Activated T-helper 1 cell treated with Interleukin-2 at 50 U/mL for 16 hours (primary cell): ENCODE results near the gene ZRSR2.

Experiments used
- DNase-seq: peaks from one replicate; pipeline ENCODE4 v3.0.0-alpha.2; 2020; ENCODE audit warnings: low read depth

The ZRSR2 gene

GRCh38 chrX:15853586-15854079, 63.3 kb downstream of the ZRSR2 start:
- DNase-seq = no peak

DNA sequence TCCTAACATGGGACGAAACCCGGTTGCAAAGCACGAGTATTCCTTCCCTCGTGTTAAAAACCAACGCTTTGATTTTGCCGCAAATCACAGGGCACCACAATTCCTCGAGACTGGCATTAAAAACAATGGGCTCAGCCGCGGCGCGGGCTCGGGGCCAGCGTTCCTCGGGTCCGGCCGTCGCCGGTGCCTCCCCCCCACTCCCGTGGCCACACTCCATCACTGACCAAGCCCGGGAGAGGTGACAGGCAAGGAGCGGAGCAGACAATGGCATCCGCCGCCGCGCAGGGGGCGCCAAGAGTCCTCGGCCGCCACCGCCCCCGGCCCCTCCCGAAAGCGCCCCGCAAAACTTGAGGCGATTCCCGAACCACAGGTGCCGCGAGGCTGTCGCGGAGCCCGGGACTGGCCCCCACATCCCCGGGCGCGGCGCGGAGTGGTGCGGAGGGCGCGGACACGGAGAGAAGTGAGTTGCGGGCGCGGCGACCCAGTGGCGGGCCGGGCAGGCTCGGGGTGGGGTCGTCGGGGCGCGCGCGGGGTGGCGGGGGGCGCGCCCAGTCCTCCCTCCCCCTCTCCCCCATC, 63.9 kb downstream of the ZRSR2 start:
- peak; percentile 37 for DNase-seq

GRCh38 chrX:15854712-15855567, 64.7 kb downstream of the ZRSR2 start, which contains the start of gene AP1S2:
TSS of gene AP1S2 (minus strand) at chrX:15854813. CDS start at chrX:15852524, 2,289 bp downstream.
- DNase-seq = peak; percentile 98

GRCh38 chrX:15855568-15856221, 65.4 kb downstream of the ZRSR2 start:
- no peak for DNase-seq

GRCh38 chrX:15856222-15856587, 65.9 kb downstream of the ZRSR2 start:
- no peak for DNase-seq

DNA sequence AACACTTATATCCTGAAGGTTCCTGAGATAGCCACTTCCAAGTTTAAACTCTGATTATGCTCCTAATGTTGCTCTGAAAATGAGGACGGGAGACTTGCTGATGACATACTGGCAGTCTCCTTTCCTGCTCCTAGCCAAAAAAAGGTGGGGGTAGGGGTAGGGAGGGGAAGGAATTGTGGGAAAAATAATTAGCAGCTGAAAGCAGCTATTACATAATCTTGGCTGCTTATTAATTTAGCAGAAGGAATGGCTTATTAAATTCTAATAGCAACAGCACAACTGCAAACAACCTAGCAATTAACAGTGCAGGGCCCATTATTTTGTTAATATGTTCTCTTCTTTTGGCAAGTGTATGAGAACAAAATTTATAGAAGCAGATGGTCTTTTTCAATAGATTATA, 66.4 kb downstream of the ZRSR2 start:
- DNase-seq = no peak

DNA sequence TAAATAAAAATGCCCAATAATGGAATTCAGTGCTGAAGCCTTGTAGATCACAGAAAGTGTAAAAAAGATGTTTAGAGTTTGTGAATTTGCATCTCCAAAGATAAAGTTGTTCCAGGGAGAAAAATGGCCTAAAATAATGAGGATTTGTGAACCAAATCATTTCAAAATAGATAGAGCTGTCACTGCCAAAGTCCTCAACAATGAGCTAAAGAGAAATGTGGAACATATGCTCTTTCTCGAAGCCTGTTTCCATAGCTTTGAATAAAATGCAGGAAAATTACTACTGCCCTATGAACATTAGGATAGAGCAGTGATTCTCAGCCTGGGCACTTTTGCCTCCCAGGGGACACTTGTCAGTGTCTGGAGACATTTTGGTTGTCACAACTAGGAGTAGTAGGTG, 67.8 kb downstream of the ZRSR2 start:
- no peak for DNase-seq

GRCh38 chrX:15860921-15861320, 70.6 kb downstream of the ZRSR2 start:
- no peak for DNase-seq

DNA sequence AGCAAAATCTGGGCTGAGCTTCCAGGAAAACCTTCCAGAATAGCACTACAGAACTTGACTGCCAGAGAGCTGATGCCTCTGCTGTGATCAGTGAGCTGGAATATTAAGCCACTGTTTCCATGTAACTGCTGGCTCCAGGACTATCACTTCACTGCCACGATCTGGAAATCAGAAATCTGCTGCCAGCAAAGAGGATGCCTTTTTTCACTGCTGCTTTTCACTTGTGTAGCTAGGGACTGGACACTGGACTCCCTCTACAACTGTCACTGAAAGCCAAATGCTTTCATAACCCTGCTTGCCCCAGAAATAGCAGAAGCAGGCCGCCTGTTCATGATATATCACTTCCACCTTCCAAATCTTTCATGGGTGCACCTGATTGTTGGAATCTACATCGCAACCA, 73.7 kb downstream of the ZRSR2 start:
- no peak for DNase-seq

DNA sequence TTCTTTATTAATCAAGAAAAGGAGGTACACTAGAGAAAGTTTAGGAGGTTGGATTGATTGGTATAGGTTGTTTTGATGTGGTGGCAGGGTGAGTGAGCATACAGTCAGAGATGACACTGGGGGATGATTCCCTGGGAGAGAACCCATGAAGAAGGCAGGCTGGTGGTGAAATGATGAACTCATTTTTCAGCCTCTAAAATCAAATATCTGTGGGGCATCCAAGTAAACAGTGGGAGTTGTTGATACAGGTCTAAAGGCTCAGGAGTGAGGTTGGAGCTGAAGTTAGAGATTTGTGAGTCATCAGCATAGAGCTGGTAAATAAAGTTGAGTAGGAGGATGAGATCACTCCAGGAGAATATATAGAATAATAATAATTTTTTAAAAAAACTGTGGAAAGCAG, 74.3 kb downstream of the ZRSR2 start:
- DNase-seq = no peak

GRCh38 chrX:15866147-15866546, 75.9 kb downstream of the ZRSR2 start:
- DNase-seq = no peak

DNA sequence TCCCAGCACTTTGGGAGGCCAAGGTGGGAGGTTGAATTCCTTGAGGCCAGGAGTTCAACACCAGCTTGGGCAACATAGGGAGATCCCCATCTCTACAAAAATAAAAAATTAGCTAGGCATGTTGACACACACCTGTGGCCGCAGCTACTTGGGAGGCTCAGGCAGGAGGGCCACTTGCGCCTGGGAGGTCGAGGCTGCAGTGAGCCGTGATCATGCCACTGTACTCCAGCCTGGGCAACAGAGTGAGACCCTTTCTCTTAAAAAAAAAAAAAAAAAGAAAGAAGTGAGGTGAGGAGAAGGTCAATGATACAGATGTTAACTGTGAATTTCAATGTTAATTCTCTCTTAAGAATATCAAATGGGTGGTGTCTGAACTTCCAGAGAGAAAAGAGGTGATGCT, 79.4 kb downstream of the ZRSR2 start:
- no peak for DNase-seq

- DNase-seq = no peak
These were observed 80.0 kb downstream of the ZRSR2 start for GRCh38 chrX:15870310-15870709.
